ENCODE measurements around the gene FXYD2. TPM values are rescaled to one million over a fixed set of nuclear protein-coding genes. Genes with fewer than 3 reads are reported as not detected.
A peak's percentile ranks its signal among the peaks of the same experiment; 100 is the strongest.

Gene FXYD2
- total RNA-seq, 2 donors from 2014 or later = 0.98 to 1.5 TPM

DNA sequence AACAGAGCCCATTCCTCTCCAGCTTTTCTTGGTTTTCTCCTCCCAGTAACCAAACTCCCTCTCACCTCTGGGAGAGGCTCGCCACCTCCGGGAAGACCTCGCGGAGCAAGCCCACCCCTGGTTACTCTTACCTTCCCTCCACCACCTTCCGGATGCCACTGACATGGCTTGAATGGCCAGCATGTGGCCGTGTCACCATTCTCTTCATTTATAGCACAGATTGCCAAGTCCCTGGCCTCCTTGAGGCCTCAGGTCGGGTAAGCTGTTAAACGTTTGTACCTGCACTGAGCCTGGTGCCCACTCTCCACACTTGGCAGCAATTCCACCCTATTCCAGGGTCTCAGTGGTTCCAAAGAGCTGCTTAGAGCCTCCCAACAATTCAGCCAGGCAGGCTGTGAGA is 8.0 kb upstream of the FXYD2 start:
- peak; percentile 15 for DNase-seq
- H3K4me3 ChIP-seq = no peak overlapping the region
- H3K36me3 ChIP-seq = no peaks in the 10 kb centered on the region
- H3K9me3 ChIP-seq = no peaks in the 10 kb centered on the region
- H3K9ac ChIP-seq (ENCODE audit: low read depth in 2 of 2, low read length in 2 of 2) = no peak overlapping the region
- intact Hi-C loops (cut with DNase I) = no loop called here
- H3K27ac ChIP-seq = no peak overlapping the region
- TF ChIP-seq, protein P1, sequence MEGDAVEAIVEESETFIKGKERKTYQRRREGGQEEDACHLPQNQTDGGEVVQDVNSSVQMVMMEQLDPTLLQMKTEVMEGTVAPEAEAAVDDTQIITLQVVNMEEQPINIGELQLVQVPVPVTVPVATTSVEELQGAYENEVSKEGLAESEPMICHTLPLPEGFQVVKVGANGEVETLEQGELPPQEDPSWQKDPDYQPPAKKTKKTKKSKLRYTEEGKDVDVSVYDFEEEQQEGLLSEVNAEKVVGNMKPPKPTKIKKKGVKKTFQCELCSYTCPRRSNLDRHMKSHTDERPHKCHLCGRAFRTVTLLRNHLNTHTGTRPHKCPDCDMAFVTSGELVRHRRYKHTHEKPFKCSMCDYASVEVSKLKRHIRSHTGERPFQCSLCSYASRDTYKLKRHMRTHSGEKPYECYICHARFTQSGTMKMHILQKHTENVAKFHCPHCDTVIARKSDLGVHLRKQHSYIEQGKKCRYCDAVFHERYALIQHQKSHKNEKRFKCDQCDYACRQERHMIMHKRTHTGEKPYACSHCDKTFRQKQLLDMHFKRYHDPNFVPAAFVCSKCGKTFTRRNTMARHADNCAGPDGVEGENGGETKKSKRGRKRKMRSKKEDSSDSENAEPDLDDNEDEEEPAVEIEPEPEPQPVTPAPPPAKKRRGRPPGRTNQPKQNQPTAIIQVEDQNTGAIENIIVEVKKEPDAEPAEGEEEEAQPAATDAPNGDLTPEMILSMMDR (IDR thresholded peaks at IDR 0.05) = no peak
- no peaks in the 10 kb centered on the region for H3K27me3 ChIP-seq
- H3K4me1 ChIP-seq = no peaks in the 10 kb centered on the region

DNA sequence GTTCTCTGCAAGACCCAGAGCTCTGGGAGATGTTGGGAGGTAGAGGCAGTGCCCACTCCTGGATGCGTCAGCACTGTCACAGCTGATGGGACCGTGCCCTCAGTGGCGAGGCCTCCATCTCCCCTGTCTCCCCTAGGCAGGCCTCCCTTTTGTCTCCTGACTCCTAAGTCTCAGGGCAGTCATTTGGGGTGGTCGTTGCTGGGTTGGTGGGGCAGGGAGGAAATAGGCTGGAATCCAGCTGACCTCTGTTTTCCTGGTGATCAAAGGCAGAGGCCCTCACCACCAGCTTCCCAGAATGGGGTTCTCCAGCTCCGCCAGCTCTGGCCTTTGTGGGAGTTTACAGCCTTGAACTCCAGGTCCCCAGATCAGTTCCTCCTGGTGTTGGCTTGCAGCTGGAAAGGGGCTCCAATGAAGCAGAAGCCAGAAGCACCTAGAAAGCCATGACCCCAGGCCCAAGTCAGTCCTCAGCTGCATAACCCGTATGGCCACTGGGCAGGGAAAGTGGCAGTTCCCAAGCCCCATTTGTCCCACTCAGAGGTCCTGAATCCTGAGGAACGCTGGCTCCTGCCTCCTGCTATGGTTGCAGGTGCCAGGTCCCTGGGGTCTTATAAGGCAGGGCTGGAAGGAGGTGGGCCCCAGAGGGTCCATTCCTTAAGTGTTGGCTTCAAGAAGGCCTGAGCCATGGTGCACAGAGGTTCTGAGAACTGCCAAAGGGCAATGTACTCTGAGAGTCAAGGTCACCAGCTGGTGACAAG is 7.3 kb upstream of the FXYD2 start:
- DNase-seq = no peak
- TF ChIP-seq, protein P1 (IDR thresholded peaks at IDR 0.05) = no peak
- Histone ChIP-seq H3K4me3 (no peak overlapping the region), H3K9ac (ENCODE audit: low read depth in 2 of 2, low read length in 2 of 2) (no peak overlapping the region), H3K27ac (no peak overlapping the region), H3K9me3 (no peaks in the 10 kb centered on the region), H3K36me3 (no peaks in the 10 kb centered on the region), H3K27me3 (no peaks in the 10 kb centered on the region), H3K4me1 (no peaks in the 10 kb centered on the region)
- intact Hi-C loops (cut with DNase I) = no loop called here

DNA sequence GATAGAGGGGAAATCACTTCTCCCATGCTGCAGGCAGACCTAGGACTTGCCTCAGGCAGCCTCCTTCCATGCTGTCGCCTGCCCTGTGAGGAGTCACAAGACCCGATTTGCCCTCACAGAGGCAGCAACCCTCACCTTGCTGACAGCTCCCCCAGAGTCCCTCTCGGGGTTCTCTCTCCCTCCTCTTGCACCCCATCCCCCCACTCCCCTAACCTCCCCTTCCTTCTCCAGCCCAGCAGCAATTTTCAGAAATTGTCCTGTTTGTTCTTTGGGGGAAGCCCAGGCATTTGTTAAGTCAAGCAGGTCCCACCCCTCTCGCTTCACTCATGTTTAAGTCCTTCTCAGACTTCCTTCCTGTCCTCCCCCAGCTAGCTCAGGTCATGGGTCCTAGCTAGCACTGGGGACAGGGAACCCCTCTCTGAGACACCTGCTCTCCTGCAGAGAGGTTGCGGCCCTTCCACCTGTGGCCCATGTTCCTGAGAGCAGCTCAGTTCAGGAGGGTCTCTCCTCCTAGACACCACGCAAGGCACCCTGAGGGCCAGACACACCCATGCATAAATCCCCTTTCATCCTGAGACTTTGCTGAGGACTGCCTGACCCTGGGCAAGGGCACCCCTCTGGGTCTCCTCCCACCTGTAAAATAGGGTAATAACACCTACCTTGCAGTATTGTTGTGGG is 6.3 kb upstream of the FXYD2 start:
- intact Hi-C loops (cut with DNase I) = no loop called here
- no peak overlapping the region for H3K27ac ChIP-seq
- H3K9ac ChIP-seq (ENCODE audit: low read depth in 2 of 2, low read length in 2 of 2) = no peak overlapping the region
- H3K27me3 ChIP-seq = no peaks in the 10 kb centered on the region
- no peak overlapping the region for H3K4me3 ChIP-seq
- no peaks in the 10 kb centered on the region for H3K9me3 ChIP-seq
- H3K36me3 ChIP-seq = no peaks in the 10 kb centered on the region
- TF ChIP-seq, protein P1 (IDR thresholded peaks at IDR 0.05) = no peak
- peak; percentile 15 for DNase-seq
- H3K4me1 ChIP-seq = no peaks in the 10 kb centered on the region

DNA sequence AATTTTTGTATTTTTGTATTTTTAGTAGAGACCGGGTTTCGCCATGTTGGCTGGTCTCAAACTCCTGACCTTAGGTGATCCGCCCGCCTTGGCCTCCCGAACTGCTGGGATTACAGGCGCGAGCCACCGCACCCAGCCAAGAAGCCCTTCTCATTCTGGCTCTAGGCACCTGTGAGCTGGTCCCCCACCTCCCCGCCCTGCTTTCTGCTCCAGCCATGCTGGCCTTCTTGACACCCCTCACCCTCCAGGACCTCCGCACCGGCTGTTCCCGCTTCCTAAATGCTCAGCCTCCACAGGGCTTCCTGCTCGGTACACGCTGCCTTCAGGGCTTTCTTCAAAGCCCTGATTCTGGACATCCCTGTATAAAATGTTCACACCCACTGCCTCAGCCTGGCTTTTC is 5.5 kb upstream of the FXYD2 start:
- Histone ChIP-seq H3K27ac (no peak overlapping the region), H3K27me3 (no peaks in the 10 kb centered on the region), H3K9me3 (no peaks in the 10 kb centered on the region), H3K36me3 (no peaks in the 10 kb centered on the region), H3K4me3 (no peak overlapping the region), H3K9ac (ENCODE audit: low read depth in 2 of 2, low read length in 2 of 2) (no peak overlapping the region), H3K4me1 (no peaks in the 10 kb centered on the region)
- TF ChIP-seq, protein P1 (IDR thresholded peaks at IDR 0.05) = no peak
- intact Hi-C loops (cut with DNase I) = no loop called here
- DNase-seq = peak; percentile 15

DNA sequence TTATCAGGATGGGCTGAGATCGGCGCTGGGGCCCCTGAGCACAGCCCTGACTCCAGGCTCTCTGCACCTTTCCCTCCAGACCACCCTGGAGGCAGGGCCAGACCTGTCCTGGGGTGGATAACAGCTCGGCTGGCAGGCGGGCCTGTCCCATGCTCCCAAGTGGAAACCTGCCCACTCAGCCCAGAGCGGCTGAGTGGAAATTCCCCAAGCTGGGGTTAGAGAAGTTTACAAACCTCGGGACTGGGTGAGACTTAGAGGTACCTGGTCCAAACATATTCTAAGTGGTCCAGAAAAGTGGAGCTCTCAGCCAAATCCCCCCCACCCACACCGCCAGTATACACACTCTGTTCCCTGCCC is 4.8 kb upstream of the FXYD2 start:
- Histone ChIP-seq H3K36me3 (no peaks in the 10 kb centered on the region), H3K9me3 (no peaks in the 10 kb centered on the region), H3K27me3 (no peaks in the 10 kb centered on the region), H3K27ac (no peak overlapping the region), H3K4me3 (no peak overlapping the region), H3K4me1 (no peaks in the 10 kb centered on the region), H3K9ac (ENCODE audit: low read depth in 2 of 2, low read length in 2 of 2) (no peak overlapping the region)
- peak; percentile 17 for DNase-seq
- TF ChIP-seq, protein P1 (IDR thresholded peaks at IDR 0.05) = no peak
- intact Hi-C loops (cut with DNase I) = no loop called here

All from colonic mucosa (tissue), 4 donors.